Ovary (tissue), 9 donors: ENCODE measurements around the gene TPD52L1. TPM values are rescaled to one million over a fixed set of nuclear protein-coding genes. Genes with fewer than 3 reads are reported as not detected.
A peak's percentile ranks its signal among the peaks of the same experiment; 100 is the strongest.

ENCODE experiments used
- DNase-seq, 5 donors: peaks; one replicate each; pipeline ENCODE4 v3.0.0-alpha.2; 2019 to 2020
- H3K27ac ChIP-seq, 2 donors: fragments of 200-600 bp; one replicate each; pipeline versions ENCODE4 v1.5.1 to v1.8.0; 2019 to 2022
- H3K27me3 ChIP-seq: fragments of 200-600 bp; one replicate; pipeline ENCODE4 v1.8.0; 2022
- H3K36me3 ChIP-seq: fragments of 200-600 bp; sonication (generic); one replicate; pipeline ENCODE4 v1.5.1; 2019
- H3K4me1 ChIP-seq: one replicate; pipeline ENCODE4 v1.8.1; 2013; ENCODE audit warnings: mild to moderate bottlenecking, moderate library complexity; ENCODE audit not compliant: insufficient read depth
- H3K4me3 ChIP-seq: fragments of 200-600 bp; sonication (generic); one replicate; pipeline ENCODE4 v1.5.1; 2017
- H3K9me3 ChIP-seq, 2 donors: fragments of 200-600 bp in 1 of 2; sonication (generic) in 1 of 2; one replicate each; pipeline versions ENCODE4 v1.5.1 to v1.8.1; 2013 to 2019; ENCODE audit warnings: mild to moderate bottlenecking in 1 of 2, moderate library complexity in 1 of 2
- EP300 ChIP-seq: sonication (generic); formaldehyde crosslinking; IDR thresholded peaks from one replicate; pipeline ENCODE4 v1.6.1; 2017; ENCODE audit warnings: antibody characterized with exemption
- POLR2A ChIP-seq: fragments of 450-650 bp; IDR thresholded peaks from one replicate; pipeline ENCODE4 v1.6.1; 2017; ENCODE audit warnings: antibody characterized with exemption, mild to moderate bottlenecking, moderate library complexity
- WGBS, 3 donors: extraction: QIAGEN DNeasy Blood & Tissue Kit in 1 of 3; methylation state at CpG; one replicate each; pipeline versions ENCODE4 v1.1.5 to v1.1.7; 2013 to 2017; 5-methylcytosine and 5-hydroxymethylcytosine counted together
- intact Hi-C, 4 donors: fragments of 100-400 bp; cut with DNase I; formaldehyde crosslinking; loops; one replicate each; pipeline versions ENCODE4 v1.11.0 to v1.15.1; 2022 to 2023
- polyA plus RNA-seq, 2 donors: library from polyadenylated mRNA; stranded (reverse); fragments of 200-250 nt in 1 of 2; fragments of 350-450 nt in 1 of 2; fragmentation: Illumina TruSeq in 1 of 2; extraction: RNeasy Lipid Tissue Mini Kit (QIAGEN cat#74804) in 1 of 2; gene quantifications; one replicate each; pipeline ENCODE4 v1.2.3, GENCODE V29; 2013 to 2014
- total RNA-seq, 7 donors: library from RNA; depleted of rRNA in 2 of 7; stranded (reverse); fragments of >200 nt in 2 of 7; fragmentation: NEBNext Ultra II Directional in 3 of 7; extraction: Animal tissue kit (Norgen Biotek cat#: 25700) in 3 of 7; gene quantifications; one replicate each; pipeline versions ENCODE4 v1.1.0 to v1.2.4, GENCODE V29; 2016 to 2023
- TF ChIP-seq, protein P1 (sequence below), 3 donors: fragments of 450-650 bp in 2 of 3; fragments of 200-600 bp in 1 of 3; IDR thresholded peaks; one replicate each; pipeline versions ENCODE4 v1.5.1 to v1.8.0; 2016 to 2022; ENCODE audit warnings: antibody characterized with exemption in 3 of 3, mild to moderate bottlenecking in 1 of 3
- donor health status: DM: no; HTN: no; CAD: no; lungs with moderate emphysema.
- donor health status: DM: no; HTN: no; CAD: no.
- donor health status: Bipolar disorder and iron deficiency.
- donor health status: DM: yes; HTN: yes; CAD: no.
- donor health status: DM: no; HTN: no; CAD: no.
- donor health status: DM: yes; HTN: yes; CAD: no.

Gene TPD52L1
- total and polyA plus RNA-seq, 9 donors: 14.4 to 154 (median 27.4) TPM

GRCh38 chr6:125306756-125307149 lies 153.2 kb downstream of the TPD52L1 start:
- TF ChIP-seq, protein P1, sequence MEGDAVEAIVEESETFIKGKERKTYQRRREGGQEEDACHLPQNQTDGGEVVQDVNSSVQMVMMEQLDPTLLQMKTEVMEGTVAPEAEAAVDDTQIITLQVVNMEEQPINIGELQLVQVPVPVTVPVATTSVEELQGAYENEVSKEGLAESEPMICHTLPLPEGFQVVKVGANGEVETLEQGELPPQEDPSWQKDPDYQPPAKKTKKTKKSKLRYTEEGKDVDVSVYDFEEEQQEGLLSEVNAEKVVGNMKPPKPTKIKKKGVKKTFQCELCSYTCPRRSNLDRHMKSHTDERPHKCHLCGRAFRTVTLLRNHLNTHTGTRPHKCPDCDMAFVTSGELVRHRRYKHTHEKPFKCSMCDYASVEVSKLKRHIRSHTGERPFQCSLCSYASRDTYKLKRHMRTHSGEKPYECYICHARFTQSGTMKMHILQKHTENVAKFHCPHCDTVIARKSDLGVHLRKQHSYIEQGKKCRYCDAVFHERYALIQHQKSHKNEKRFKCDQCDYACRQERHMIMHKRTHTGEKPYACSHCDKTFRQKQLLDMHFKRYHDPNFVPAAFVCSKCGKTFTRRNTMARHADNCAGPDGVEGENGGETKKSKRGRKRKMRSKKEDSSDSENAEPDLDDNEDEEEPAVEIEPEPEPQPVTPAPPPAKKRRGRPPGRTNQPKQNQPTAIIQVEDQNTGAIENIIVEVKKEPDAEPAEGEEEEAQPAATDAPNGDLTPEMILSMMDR (IDR thresholded peaks at IDR 0.05): no peak
- TF ChIP-seq POLR2A: no peak
- TF ChIP-seq EP300: no peak
- 70 to 76% (median 74%) methylated on average over 3 of the region's 3 CpGs for WGBS, 3 donors
- intact Hi-C loops: loop anchor here in 3 of 4 donors (5.0 to 10.0 kb wide), 3 partner anchors 152 to 668 kb away; partner anchors contain the start of gene TPD52L1 (in 3 of the 3)
- no peak overlapping the region for H3K4me3 ChIP-seq
- H3K4me1 ChIP-seq: no peaks in the 10 kb centered on the region
- H3K9me3 ChIP-seq: no peaks in the 10 kb centered on the region
- no peak overlapping the region for H3K27ac ChIP-seq
- no peaks in the 10 kb centered on the region for H3K36me3 ChIP-seq
- DNase-seq: no peak
- no peaks in the 10 kb centered on the region for H3K27me3 ChIP-seq

GRCh38 chr6:125307150-125307838 lies 153.7 kb downstream of the TPD52L1 start:
- no peak overlapping the region for H3K4me3 ChIP-seq
- H3K9me3 ChIP-seq: no peaks in the 10 kb centered on the region
- TF ChIP-seq EP300 (no peak), POLR2A (no peak)
- TF ChIP-seq, protein P1 (IDR thresholded peaks at IDR 0.05): no peak
- no peak for DNase-seq
- intact Hi-C loops: loop anchor here in 3 of 4 donors (5.0 to 10.0 kb wide), 3 partner anchors 152 to 668 kb away; partner anchors contain the start of gene TPD52L1 (in 3 of the 3)
- no peak overlapping the region for H3K27ac ChIP-seq
- H3K36me3 ChIP-seq: no peaks in the 10 kb centered on the region
- H3K27me3 ChIP-seq: no peaks in the 10 kb centered on the region
- WGBS, 3 donors: 76 to 78% (median 76%) methylated on average over 6 of the region's 6 CpGs
- H3K4me1 ChIP-seq: no peaks in the 10 kb centered on the region

DNA sequence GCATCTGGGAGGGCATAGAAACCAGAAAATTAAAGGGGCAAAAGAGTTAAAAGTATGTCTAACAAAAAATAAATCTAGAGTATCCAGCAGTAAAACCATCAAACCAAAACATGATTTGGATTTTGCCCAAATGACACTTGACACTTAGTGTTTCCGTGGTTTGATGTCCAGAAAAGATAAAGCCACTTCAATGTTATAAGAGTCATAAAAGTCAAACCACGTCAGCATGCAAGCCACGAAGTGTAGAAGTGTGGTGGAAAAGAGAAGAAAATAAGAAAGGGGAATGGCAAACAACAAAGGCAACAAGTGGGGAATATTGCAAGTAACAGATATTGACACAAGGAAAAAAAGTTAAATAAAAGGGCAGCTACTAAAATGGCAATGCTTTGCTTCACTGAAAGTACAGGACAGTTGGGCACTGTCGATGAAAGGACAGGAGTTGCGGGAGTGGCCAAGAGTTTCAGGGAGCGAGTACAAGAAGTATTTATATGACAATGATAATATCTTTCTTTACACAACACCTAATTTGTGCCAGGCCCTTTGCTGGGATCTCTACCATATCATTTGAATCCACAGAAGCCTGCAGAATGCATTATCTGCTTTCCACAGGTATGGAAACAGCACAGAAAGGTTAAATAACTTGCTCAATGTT lies 154.5 kb downstream of the TPD52L1 start:
- no peak for DNase-seq
- TF ChIP-seq POLR2A (no peak), EP300 (no peak)
- TF ChIP-seq, protein P1 (IDR thresholded peaks at IDR 0.05): no peak
- H3K27ac ChIP-seq: no peak overlapping the region
- H3K36me3 ChIP-seq: no peaks in the 10 kb centered on the region
- 56 to 64% (median 58%) methylated on average over 6 of the region's 6 CpGs for WGBS, 3 donors
- H3K27me3 ChIP-seq: no peaks in the 10 kb centered on the region
- intact Hi-C loops: loop anchor here in 3 of 4 donors (5.0 to 10.0 kb wide), 3 partner anchors 153 to 667 kb away; partner anchors contain the start of gene TPD52L1 (in 3 of the 3)
- H3K4me3 ChIP-seq: no peak overlapping the region
- H3K9me3 ChIP-seq: no peaks in the 10 kb centered on the region
- no peaks in the 10 kb centered on the region for H3K4me1 ChIP-seq

- Histone ChIP-seq H3K4me3 (no peak overlapping the region), H3K27me3 (no peaks in the 10 kb centered on the region), H3K4me1 (no peaks in the 10 kb centered on the region), H3K27ac (no peak overlapping the region), H3K36me3 (no peaks in the 10 kb centered on the region), H3K9me3 (no peaks in the 10 kb centered on the region)
- peak in 2 of 5 donors; percentile 12 to 34 for DNase-seq
- WGBS, 3 donors: 25 to 37% (median 31%) methylated on average over 7 of the region's 7 CpGs
- intact Hi-C loops: loop anchor here (5.0 kb wide), 2 partner anchors 456 to 666 kb away; no protein-coding TSS in a partner anchor
- TF ChIP-seq, protein P1 (IDR thresholded peaks at IDR 0.05): peak; percentile 39 to 54 (median 48)
- no peak for TF ChIP-seq EP300
Measured at GRCh38 chr6:125310994-125311649, 157.5 kb downstream of the TPD52L1 start.
